H9 (cell line): ENCODE results near the gene IL31RA. TPM values are rescaled to one million over a fixed set of nuclear protein-coding genes. Genes with fewer than 3 reads are reported as not detected.

Source experiments
- DNase-seq: peaks from one replicate; pipeline ENCODE4 v3.0.0-alpha.2; 2017
- H2AFZ ChIP-seq: one replicate; pipeline ENCODE4 v1.6.1; 2013; ENCODE audit warnings: mild to moderate bottlenecking, low read length, control low read depth, moderate library complexity
- H2AK5ac ChIP-seq: 2 replicates; pipeline ENCODE4 v1.6.1; 2013; ENCODE audit warnings: low read length, control low read depth, mixed read lengths; ENCODE audit not compliant: insufficient read length
- H2BK120ac ChIP-seq: one replicate; pipeline ENCODE4 v1.6.1; 2013; ENCODE audit warnings: low read depth, mild to moderate bottlenecking, low read length, control low read depth, inconsistent platforms; ENCODE audit not compliant: poor library complexity, severe bottlenecking
- H2BK12ac ChIP-seq: 2 replicates; pipeline ENCODE4 v1.6.1; 2013; ENCODE audit warnings: low read length, control low read depth, mixed read lengths, low read depth; ENCODE audit not compliant: insufficient read length
- H2BK15ac ChIP-seq: 2 replicates; pipeline ENCODE4 v1.6.1; 2013; ENCODE audit warnings: low read depth, low read length, control low read depth
- H2BK20ac ChIP-seq: one replicate; pipeline ENCODE4 v1.6.1; 2013; ENCODE audit warnings: low read depth, mild to moderate bottlenecking, low read length, control low read depth, inconsistent platforms; ENCODE audit not compliant: poor library complexity, severe bottlenecking
- H2BK5ac ChIP-seq: 2 replicates; pipeline ENCODE4 v1.6.1; 2013; ENCODE audit warnings: low read length, control low read depth, mixed read lengths; ENCODE audit not compliant: insufficient read length
- H3K14ac ChIP-seq: 2 replicates; pipeline ENCODE4 v1.6.1; 2013; ENCODE audit warnings: low read length, control low read depth; ENCODE audit not compliant: insufficient read depth
- H3K18ac ChIP-seq: 2 replicates; pipeline ENCODE4 v1.6.1; 2013; ENCODE audit warnings: low read depth, mild to moderate bottlenecking, mixed read lengths, low read length, control low read depth; ENCODE audit not compliant: insufficient read length
- H3K23ac ChIP-seq: 2 replicates; pipeline ENCODE4 v1.6.1; 2013; ENCODE audit warnings: low read length, control low read depth, mixed read lengths, low read depth; ENCODE audit not compliant: insufficient read length
- H3K23me2 ChIP-seq: 2 replicates; pipeline ENCODE4 v1.6.1; 2013; ENCODE audit warnings: low read depth, mild to moderate bottlenecking, mixed read lengths, low read length, control low read depth; ENCODE audit not compliant: insufficient read length, poor library complexity, severe bottlenecking
- H3K27ac ChIP-seq: 2 replicates; pipeline ENCODE4 v1.5.1; 2013; ENCODE audit warnings: low read length, control low read depth, mixed read lengths, low read depth; ENCODE audit not compliant: insufficient read length
- H3K27me3 ChIP-seq: 2 replicates; pipeline ENCODE4 v1.6.1; 2013; ENCODE audit warnings: low read length, control low read depth, inconsistent platforms; ENCODE audit not compliant: insufficient read depth
- H3K4ac ChIP-seq: 2 replicates; pipeline ENCODE4 v1.6.1; 2013; ENCODE audit warnings: low read depth, mild to moderate bottlenecking, control low read depth, inconsistent platforms, low read length, moderate library complexity
- H3K4me1 ChIP-seq: 2 replicates; pipeline ENCODE4 v1.6.1; 2013; ENCODE audit warnings: low read length, control low read depth, inconsistent platforms; ENCODE audit not compliant: insufficient read depth
- H3K4me2 ChIP-seq: 2 replicates; pipeline ENCODE4 v1.6.1; 2013; ENCODE audit warnings: low read length, control low read depth, mixed read lengths; ENCODE audit not compliant: insufficient read length, insufficient read depth
- H3K56ac ChIP-seq: 2 replicates; pipeline ENCODE4 v1.6.1; 2013; ENCODE audit warnings: low read depth, mild to moderate bottlenecking, mixed read lengths, low read length, control low read depth; ENCODE audit not compliant: insufficient read length
- H3K79me1 ChIP-seq: 2 replicates; pipeline ENCODE4 v1.6.1; 2013; ENCODE audit warnings: low read depth, mild to moderate bottlenecking, moderate library complexity, low read length, control low read depth, inconsistent platforms; ENCODE audit not compliant: insufficient read depth, poor library complexity, severe bottlenecking
- H3K79me2 ChIP-seq: 2 replicates; pipeline ENCODE4 v1.6.1; 2013; ENCODE audit warnings: low read length, control low read depth, inconsistent platforms; ENCODE audit not compliant: insufficient read depth
- H3K9ac ChIP-seq: 2 replicates; pipeline ENCODE4 v1.6.1; 2013; ENCODE audit warnings: low read length, control low read depth, mixed read lengths; ENCODE audit not compliant: insufficient read length; ENCODE audit errors: extremely low read depth
- H3K9me3 ChIP-seq: one replicate; pipeline ENCODE4 v1.6.1; 2013; ENCODE audit warnings: low read depth, low read length, inconsistent platforms; ENCODE audit not compliant: control insufficient read depth
- H3T11ph ChIP-seq: one replicate; pipeline ENCODE4 v1.6.1; 2013; ENCODE audit warnings: mild to moderate bottlenecking, low read length, control low read depth, inconsistent platforms
- H4K20me1 ChIP-seq: one replicate; pipeline ENCODE4 v1.6.1; 2013; ENCODE audit not compliant: control insufficient read depth, insufficient read length, insufficient read depth
- H4K5ac ChIP-seq: 2 replicates; pipeline ENCODE4 v1.6.1; 2013; ENCODE audit warnings: low read depth, mild to moderate bottlenecking, mixed read lengths, low read length, control low read depth; ENCODE audit not compliant: insufficient read length
- H4K8ac ChIP-seq: replicated peaks from 2 replicates; pipeline ENCODE4 v1.6.1; 2013; ENCODE audit warnings: low read length, control low read depth, mixed read lengths, low read depth; ENCODE audit not compliant: insufficient read length
- H4K91ac ChIP-seq: 2 replicates; pipeline ENCODE4 v1.6.1; 2013; ENCODE audit warnings: low read depth, mild to moderate bottlenecking, moderate library complexity, mixed read lengths, low read length, control low read depth; ENCODE audit not compliant: insufficient read length
- H3K27ac Mint-ChIP-seq, 3 experiments: 2 replicates in 2 of 3; 3 replicates in 1 of 3; pipeline ENCODE4 v1.8.0; 2020 to 2021; ENCODE audit warnings: mixed read lengths in 3 of 3, mild to moderate bottlenecking in 1 of 3, moderate library complexity in 1 of 3
- H3K27me3 Mint-ChIP-seq: 2 replicates; pipeline ENCODE4 v1.8.0; 2021; ENCODE audit warnings: low read depth, mild to moderate bottlenecking, moderate library complexity, mixed read lengths
- H3K36me3 Mint-ChIP-seq, 3 experiments: 2 replicates in 2 of 3; 3 replicates in 1 of 3; pipeline ENCODE4 v1.8.0; 2020 to 2021; ENCODE audit warnings: low read depth in 3 of 3, mixed read lengths in 3 of 3; ENCODE audit not compliant: insufficient read depth in 1 of 3
- H3K4me1 Mint-ChIP-seq, 2 experiments: 2 replicates each; pipeline ENCODE4 v1.8.0; 2020; ENCODE audit warnings: mixed read lengths in 2 of 2
- H3K4me3 Mint-ChIP-seq, 2 experiments: 2 replicates in 1 of 2; 3 replicates in 1 of 2; pipeline ENCODE4 v1.8.0; 2020 to 2021; ENCODE audit warnings: mild to moderate bottlenecking in 2 of 2, mixed read lengths in 2 of 2, moderate library complexity in 1 of 2
- H3K9me3 Mint-ChIP-seq, 2 experiments: 2 replicates in 1 of 2; 3 replicates in 1 of 2; pipeline ENCODE4 v1.8.0; 2020; ENCODE audit warnings: mild to moderate bottlenecking in 2 of 2, mixed read lengths in 2 of 2, moderate library complexity in 1 of 2
- WGBS: extraction: QIAGEN DNeasy Blood & Tissue Kit; methylation state at CpG from one replicate; pipeline ENCODE4 v1.1.7; 2013; ENCODE audit warnings: missing lambda C conversion rate, low lambda C conversion rate, mixed read lengths; ENCODE audit not compliant: insufficient read length; ENCODE audit errors: extremely low coverage; 5-methylcytosine and 5-hydroxymethylcytosine counted together
- total RNA-seq: library from RNA; stranded (reverse); gene quantifications from 2 replicates; pipeline ENCODE4 v1.2.1, GENCODE V29; 2021
- TF ChIP-seq, protein P1 (sequence below): fragments of 200-600 bp; sonication (generic); conservative IDR thresholded peaks from 3 replicates; pipeline ENCODE4 v1.8.0; 2021; ENCODE audit warnings: antibody characterized with exemption, mild to moderate bottlenecking

Gene IL31RA
- total RNA-seq, 1 experiment from 2014 or later, result 0.11 TPM

DNA sequence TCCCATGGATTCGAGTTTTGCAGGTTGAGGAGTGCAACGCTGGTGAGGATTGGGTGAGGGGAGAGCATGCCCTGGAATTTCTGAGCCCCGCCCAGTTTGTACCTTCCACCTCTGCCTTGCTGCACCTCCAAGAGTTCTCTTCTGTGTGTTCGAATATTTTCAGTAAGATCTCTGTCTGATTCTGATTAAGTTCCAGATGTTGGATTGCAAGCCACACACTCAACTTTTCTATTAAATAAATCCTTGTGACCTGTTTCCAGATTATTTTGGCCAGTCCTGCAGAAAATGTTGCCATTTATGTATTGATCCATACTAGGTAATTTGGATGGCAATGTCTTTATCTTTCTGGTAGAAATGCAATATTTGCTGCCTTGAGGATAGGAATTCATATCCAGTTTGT is 54.1 kb downstream of the IL31RA start:
- Histone ChIP-seq H3T11ph (no peak overlapping the region), H2BK5ac (no peak overlapping the region), H3K79me1 (no peaks in the 10 kb centered on the region), H3K27ac (no peak overlapping the region), H4K91ac (no peak overlapping the region), H3K4ac (no peak overlapping the region), H3K23me2 (no peaks in the 10 kb centered on the region), H3K27me3 (no peaks in the 10 kb centered on the region), H3K9me3 (no peaks in the 10 kb centered on the region), H3K56ac (no peak overlapping the region), H3K4me2 (no peak overlapping the region), H2BK15ac (no peak overlapping the region), H3K14ac (no peak overlapping the region), H2BK12ac (no peak overlapping the region), H4K5ac (no peak overlapping the region), H2BK120ac (no peak overlapping the region), H3K18ac (no peak overlapping the region), H3K4me1 (no peaks in the 10 kb centered on the region), H4K8ac (no peak overlapping the region), H3K9ac (no peak overlapping the region), H2AFZ (no peak overlapping the region), H2BK20ac (no peak overlapping the region), H4K20me1 (no peaks in the 10 kb centered on the region), H3K79me2 (no peaks in the 10 kb centered on the region), H3K23ac (no peak overlapping the region), H2AK5ac (no peak overlapping the region)
- no CpG with 5 or more reads among the region's 4 CpGs for WGBS
- Mint-ChIP-seq H3K27ac (no peak overlapping the region), H3K36me3 (no peaks in the 10 kb centered on the region), H3K4me3 (no peak overlapping the region), H3K9me3 (no peaks in the 10 kb centered on the region), H3K27me3 (no peaks in the 10 kb centered on the region; the same call in 1 of the 2 replicates), H3K4me1 (no peaks in the 10 kb centered on the region)
- TF ChIP-seq, protein P1, sequence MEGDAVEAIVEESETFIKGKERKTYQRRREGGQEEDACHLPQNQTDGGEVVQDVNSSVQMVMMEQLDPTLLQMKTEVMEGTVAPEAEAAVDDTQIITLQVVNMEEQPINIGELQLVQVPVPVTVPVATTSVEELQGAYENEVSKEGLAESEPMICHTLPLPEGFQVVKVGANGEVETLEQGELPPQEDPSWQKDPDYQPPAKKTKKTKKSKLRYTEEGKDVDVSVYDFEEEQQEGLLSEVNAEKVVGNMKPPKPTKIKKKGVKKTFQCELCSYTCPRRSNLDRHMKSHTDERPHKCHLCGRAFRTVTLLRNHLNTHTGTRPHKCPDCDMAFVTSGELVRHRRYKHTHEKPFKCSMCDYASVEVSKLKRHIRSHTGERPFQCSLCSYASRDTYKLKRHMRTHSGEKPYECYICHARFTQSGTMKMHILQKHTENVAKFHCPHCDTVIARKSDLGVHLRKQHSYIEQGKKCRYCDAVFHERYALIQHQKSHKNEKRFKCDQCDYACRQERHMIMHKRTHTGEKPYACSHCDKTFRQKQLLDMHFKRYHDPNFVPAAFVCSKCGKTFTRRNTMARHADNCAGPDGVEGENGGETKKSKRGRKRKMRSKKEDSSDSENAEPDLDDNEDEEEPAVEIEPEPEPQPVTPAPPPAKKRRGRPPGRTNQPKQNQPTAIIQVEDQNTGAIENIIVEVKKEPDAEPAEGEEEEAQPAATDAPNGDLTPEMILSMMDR, result no peak
- no peak for DNase-seq
